H7 (cell line): ENCODE data around the gene ADAMTS8. TPM values are rescaled to one million over a fixed set of nuclear protein-coding genes. Genes with fewer than 3 reads are reported as not detected.

ENCODE experiments used
- DNase-seq: peaks from one replicate; pipeline ENCODE4 v3.0.0; 2012
- H3K27me3 ChIP-seq: 2 replicates; pipeline ENCODE4 v1.6.0; 2011; ENCODE audit warnings: mild to moderate bottlenecking, low read length; ENCODE audit not compliant: control insufficient read depth, insufficient read depth
- H3K36me3 ChIP-seq: replicated peaks from 2 replicates; pipeline ENCODE4 v1.5.1; 2011; ENCODE audit warnings: low read length; ENCODE audit not compliant: control insufficient read depth, insufficient read depth
- H3K4me3 ChIP-seq: 2 replicates; pipeline ENCODE4 v1.5.1; 2011; ENCODE audit warnings: low read depth, mild to moderate bottlenecking, control low read depth, low read length, moderate library complexity; ENCODE audit not compliant: insufficient read depth
- total RNA-seq: library from RNA; depleted of rRNA; stranded (reverse); fragments of >200 nt; shearing (Covaris generic); gene quantifications from 2 replicates; pipeline ENCODE4 v1.2.3, GENCODE V29; 2014

Gene ADAMTS8
- total RNA-seq, 1 experiment from 2014 or later, result 1.6 TPM

- Histone ChIP-seq H3K27me3 (peaks cover 39% of the 10 kb centered on the region), H3K36me3 (no peaks in the 10 kb centered on the region), H3K4me3 (no peak overlapping the region)
- DNase-seq, result peak; percentile 30
Measured at GRCh38 chr11:130424613-130425140, 3.7 kb downstream of the ADAMTS8 start.

GRCh38 chr11:130423541-130424142, 4.8 kb downstream of the ADAMTS8 start:
- H3K4me3 ChIP-seq, result no peak overlapping the region
- no peaks in the 10 kb centered on the region for H3K36me3 ChIP-seq
- DNase-seq, result peak; percentile 18
- peaks cover 29% of the 10 kb centered on the region for H3K27me3 ChIP-seq

GRCh38 chr11:130422251-130422995, 6.0 kb downstream of the ADAMTS8 start:
- Histone ChIP-seq H3K27me3 (peaks cover 18% of the 10 kb centered on the region), H3K36me3 (no peaks in the 10 kb centered on the region), H3K4me3 (no peak overlapping the region)
- DNase-seq, result peak; percentile 39

GRCh38 chr11:130421697-130422096, 6.7 kb downstream of the ADAMTS8 start:
- Histone ChIP-seq H3K4me3 (no peak overlapping the region), H3K27me3 (peaks cover 11% of the 10 kb centered on the region), H3K36me3 (no peaks in the 10 kb centered on the region)
- DNase-seq, result peak; percentile 22

GRCh38 chr11:130421199-130421585, 7.2 kb downstream of the ADAMTS8 start:
- no peak overlapping the region for H3K4me3 ChIP-seq
- H3K36me3 ChIP-seq, result no peaks in the 10 kb centered on the region
- DNase-seq, result peak; percentile 19
- peaks cover 5% of the 10 kb centered on the region for H3K27me3 ChIP-seq

GRCh38 chr11:130420478-130421198, 7.8 kb downstream of the ADAMTS8 start:
- DNase-seq, result peak; percentile 15
- Histone ChIP-seq H3K27me3 (peaks cover 2% of the 10 kb centered on the region), H3K36me3 (no peaks in the 10 kb centered on the region), H3K4me3 (no peak overlapping the region)

GRCh38 chr11:130418756-130419155, 9.7 kb downstream of the ADAMTS8 start:
- peak; percentile 20 for DNase-seq
- H3K4me3 ChIP-seq, result no peak overlapping the region
- H3K36me3 ChIP-seq, result no peaks in the 10 kb centered on the region
- no peaks in the 10 kb centered on the region for H3K27me3 ChIP-seq

- Histone ChIP-seq H3K4me3 (no peak overlapping the region), H3K27me3 (no peaks in the 10 kb centered on the region), H3K36me3 (no peaks in the 10 kb centered on the region)
- DNase-seq, result peak; percentile 13
Measured at GRCh38 chr11:130418210-130418609, 10.2 kb downstream of the ADAMTS8 start.

- Histone ChIP-seq H3K4me3 (no peak overlapping the region), H3K36me3 (no peaks in the 10 kb centered on the region), H3K27me3 (no peaks in the 10 kb centered on the region)
- peak; percentile 26 for DNase-seq
Measured at GRCh38 chr11:130416906-130417305, 11.5 kb downstream of the ADAMTS8 start.

- no peak for DNase-seq
- no peaks in the 10 kb centered on the region for H3K27me3 ChIP-seq
- H3K4me3 ChIP-seq, result no peak overlapping the region
- no peaks in the 10 kb centered on the region for H3K36me3 ChIP-seq
Measured at GRCh38 chr11:130416530-130416882, 11.9 kb downstream of the ADAMTS8 start.

GRCh38 chr11:130415731-130416529, 12.5 kb downstream of the ADAMTS8 start:
- peak; percentile 63 for DNase-seq
- Histone ChIP-seq H3K27me3 (no peaks in the 10 kb centered on the region; the same call in 1 of the 2 replicates), H3K4me3 (no peak overlapping the region), H3K36me3 (no peaks in the 10 kb centered on the region)

GRCh38 chr11:130414107-130415080, 14.0 kb downstream of the ADAMTS8 start:
- H3K36me3 ChIP-seq, result no peaks in the 10 kb centered on the region
- peaks cover 3% of the 10 kb centered on the region; the same call in 1 of the 2 replicates for H3K27me3 ChIP-seq
- H3K4me3 ChIP-seq, result no peak overlapping the region
- DNase-seq, result peak; percentile 52

- peak; percentile 48 for DNase-seq
- H3K27me3 ChIP-seq, result peaks cover 3% of the 10 kb centered on the region; the same call in 1 of the 2 replicates
- H3K36me3 ChIP-seq, result no peaks in the 10 kb centered on the region
Measured at GRCh38 chr11:130413405-130414106, 14.9 kb downstream of the ADAMTS8 start.

More at GRCh38 chr11:130413405-130414106, 14.9 kb downstream of the ADAMTS8 start:
- H3K4me3 ChIP-seq, result no peak overlapping the region
